BLaER1 treated with 17β-estradiol and CSF1 and Interleukin-3, amounts not matched to agents 10 nM and 100 nM (cell line): ENCODE measurements around the gene C10orf95.

ENCODE experiments used
- H3K27ac ChIP-seq, 11 experiments: shearing (Covaris generic); formaldehyde crosslinking; 2 replicates each; pipeline ENCODE4 v1.8.1; 2022
- H3K27me3 ChIP-seq, 11 experiments: shearing (Covaris generic); formaldehyde crosslinking; 2 replicates each; pipeline ENCODE4 v1.8.1; 2022
- H3K36me3 ChIP-seq, 11 experiments: shearing (Covaris generic); formaldehyde crosslinking; 2 replicates each; pipeline ENCODE4 v1.8.1; 2022
- H3K4me1 ChIP-seq, 10 experiments: shearing (Covaris generic); formaldehyde crosslinking; 2 replicates each; pipeline ENCODE4 v1.8.1; 2022
- H3K4me2 ChIP-seq, 11 experiments: shearing (Covaris generic); formaldehyde crosslinking; 2 replicates each; pipeline ENCODE4 v1.8.1; 2022
- H3K4me3 ChIP-seq, 10 experiments: shearing (Covaris generic); formaldehyde crosslinking; 2 replicates each; pipeline ENCODE4 v1.8.1; 2022
- H3K9ac ChIP-seq, 11 experiments: shearing (Covaris generic); formaldehyde crosslinking; 2 replicates each; pipeline ENCODE4 v1.8.1; 2022
- H3K9me3 ChIP-seq, 11 experiments: shearing (Covaris generic); formaldehyde crosslinking; replicated peaks in 1 of 11; 2 replicates each; pipeline ENCODE4 v1.8.1; 2022
- H4K20me1 ChIP-seq, 11 experiments: shearing (Covaris generic); formaldehyde crosslinking; 2 replicates each; pipeline ENCODE4 v1.8.1; 2022
- Cebpa-rat ChIP-seq, 11 experiments: shearing (Covaris generic); IDR thresholded peaks; 2 replicates each; pipeline ENCODE4 v1.8.1; 2022

C10orf95 gene

DNA sequence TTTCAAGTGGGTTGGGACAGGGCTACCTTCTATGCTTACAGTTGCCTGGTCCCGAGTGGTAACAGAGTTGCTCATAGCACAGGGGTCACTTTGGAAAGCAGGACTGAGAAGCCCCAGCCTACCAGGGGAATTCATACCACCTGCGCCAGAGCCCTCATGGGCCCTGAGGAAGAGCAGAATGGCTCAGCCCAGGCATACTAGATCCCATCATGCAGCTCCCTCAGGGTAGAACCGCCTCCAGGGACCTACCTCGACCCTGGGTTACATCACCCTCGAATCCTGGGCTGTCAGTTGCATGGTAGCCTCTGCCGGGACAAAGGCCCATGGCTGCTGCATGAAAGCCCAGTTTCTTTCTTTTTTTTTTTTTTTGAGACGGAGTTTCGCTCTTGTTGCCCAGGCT lies 21.9 kb downstream of the C10orf95 start:
- H3K4me2 ChIP-seq: no peak overlapping the region; a peak in 1 of 22 replicates
- peaks cover 26 to 53% (median 32%) of the 10 kb centered on the region in 10 experiments for H3K4me1 ChIP-seq
- no peak overlapping the region for H3K27ac ChIP-seq
- H3K9ac ChIP-seq: no peak overlapping the region
- H3K4me3 ChIP-seq: no peak overlapping the region
- no peaks in the 10 kb centered on the region for H3K9me3 ChIP-seq
- peaks cover 0 to 9% (median 0%) of the 10 kb centered on the region in 11 experiments; a peak in 6 of 22 replicates for H3K27me3 ChIP-seq
- TF ChIP-seq Cebpa-rat (IDR thresholded peaks at IDR 0.05): no peak
- peaks cover 5 to 27% (median 19%) of the 10 kb centered on the region in 11 experiments; a peak in 14 of 22 replicates for H4K20me1 ChIP-seq
- H3K36me3 ChIP-seq: peaks cover 6 to 50% (median 18%) of the 10 kb centered on the region in 11 experiments

DNA sequence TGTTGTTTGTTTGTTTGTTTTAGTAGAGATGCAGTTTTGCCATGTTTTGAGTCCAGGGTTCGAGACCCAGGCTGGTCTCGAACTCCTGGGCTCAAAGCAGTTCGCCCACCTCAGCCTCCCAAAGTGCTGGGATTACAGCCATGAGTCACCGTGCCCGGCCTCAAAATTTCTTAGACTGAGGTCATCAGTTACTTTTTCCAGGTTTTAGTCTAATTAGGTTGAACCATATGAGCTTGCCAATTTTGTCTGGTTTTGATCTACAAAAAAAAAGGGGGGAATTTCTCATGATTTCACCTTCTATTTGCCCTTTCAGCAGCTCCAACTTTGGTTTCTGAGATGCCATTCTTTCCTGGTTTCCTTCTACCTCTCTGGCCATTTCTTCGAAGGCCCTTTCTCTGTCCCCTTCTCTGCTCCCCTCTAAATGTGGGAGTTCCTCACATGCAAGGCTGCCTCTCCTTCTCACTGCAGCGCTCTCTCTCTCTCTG lies 24.5 kb downstream of the C10orf95 start:
- Histone ChIP-seq H3K4me3 (no peak overlapping the region), H3K27me3 (no peaks in the 10 kb centered on the region), H3K36me3 (peaks cover 22 to 68% (median 33%) of the 10 kb centered on the region in 11 experiments), H3K9me3 (no peaks in the 10 kb centered on the region), H3K27ac (no peak overlapping the region), H4K20me1 (peaks cover 9 to 48% (median 38%) of the 10 kb centered on the region in 11 experiments; a peak in 17 of 22 replicates), H3K4me1 (peaks cover 24 to 49% (median 30%) of the 10 kb centered on the region in 10 experiments), H3K9ac (no peak overlapping the region), H3K4me2 (peak overlapping the region in 1 of 11 experiments; percentile 4; a peak in 1 of 22 replicates)
- TF ChIP-seq Cebpa-rat (IDR thresholded peaks at IDR 0.05): no peak

DNA sequence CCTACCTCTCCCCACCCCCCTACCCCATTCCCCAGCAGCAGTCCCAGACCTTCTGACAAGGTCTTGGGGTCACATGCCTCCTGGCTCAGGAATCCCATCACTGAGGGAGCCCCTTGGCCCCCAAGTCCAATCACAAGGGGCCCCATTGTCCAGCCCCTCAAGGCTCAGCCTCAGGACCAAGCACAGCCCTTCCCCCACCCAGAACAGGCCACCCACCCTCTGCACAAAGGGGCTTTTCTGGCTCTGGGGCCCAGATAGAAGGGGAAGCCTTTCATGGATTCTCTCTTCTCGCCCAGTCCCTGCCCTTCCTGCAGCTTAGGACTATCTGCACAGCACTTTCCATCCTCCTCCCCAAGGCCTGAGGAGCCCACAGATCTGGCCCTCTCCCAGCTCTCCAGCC lies 25.9 kb downstream of the C10orf95 start:
- peaks cover 9 to 52% (median 38%) of the 10 kb centered on the region in 11 experiments; a peak in 17 of 22 replicates for H4K20me1 ChIP-seq

DNA sequence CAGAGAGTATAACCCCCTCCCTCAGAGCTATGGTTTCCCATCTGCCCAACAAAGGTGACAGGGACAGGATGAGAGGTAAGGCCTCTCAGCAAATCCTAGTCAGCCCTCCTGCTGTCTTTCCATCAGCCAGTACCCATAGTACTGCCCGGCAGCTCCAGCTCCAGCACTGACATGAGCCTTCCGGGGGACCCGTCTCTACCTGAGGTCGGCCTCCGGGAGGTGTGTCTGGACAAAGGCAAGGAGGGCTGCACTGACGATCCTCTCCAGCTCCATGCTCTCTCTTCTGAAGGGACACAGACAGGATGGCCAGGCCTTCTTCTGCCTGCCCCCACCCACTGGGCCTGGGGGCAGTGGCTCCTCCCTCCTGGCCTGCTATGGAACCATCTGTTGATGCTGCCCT lies 26.4 kb downstream of the C10orf95 start:
- peaks cover 22 to 39% (median 27%) of the 10 kb centered on the region in 10 experiments for H3K4me1 ChIP-seq
- peak overlapping the region in 2 of 11 experiments; percentile 11 to 29; a peak in 1 of 22 replicates for H3K9ac ChIP-seq
- no peaks in the 10 kb centered on the region for H3K9me3 ChIP-seq
- H4K20me1 ChIP-seq: peaks cover 9 to 52% (median 38%) of the 10 kb centered on the region in 11 experiments; a peak in 17 of 22 replicates
- H3K36me3 ChIP-seq: peaks cover 22 to 60% (median 33%) of the 10 kb centered on the region in 11 experiments
- no peak for TF ChIP-seq Cebpa-rat (IDR thresholded peaks at IDR 0.05)
- H3K4me3 ChIP-seq: no peak overlapping the region
- no peaks in the 10 kb centered on the region for H3K27me3 ChIP-seq
- no peak overlapping the region for H3K27ac ChIP-seq
- no peak overlapping the region for H3K4me2 ChIP-seq

More for the DNA sequence above, 25.9 kb downstream of the C10orf95 start:
- H3K4me2 ChIP-seq: peak overlapping the region in 1 of 11 experiments; percentile 15; a peak in 1 of 22 replicates
- H3K9me3 ChIP-seq: no peaks in the 10 kb centered on the region
- H3K27ac ChIP-seq: no peak overlapping the region
- no peak overlapping the region; a peak in 1 of 22 replicates for H3K9ac ChIP-seq
- peaks cover 22 to 64% (median 33%) of the 10 kb centered on the region in 11 experiments for H3K36me3 ChIP-seq
- H3K4me1 ChIP-seq: peaks cover 17 to 36% (median 22%) of the 10 kb centered on the region in 10 experiments
- TF ChIP-seq Cebpa-rat (IDR thresholded peaks at IDR 0.05): no peak
- H3K4me3 ChIP-seq: no peak overlapping the region
- no peaks in the 10 kb centered on the region for H3K27me3 ChIP-seq

DNA sequence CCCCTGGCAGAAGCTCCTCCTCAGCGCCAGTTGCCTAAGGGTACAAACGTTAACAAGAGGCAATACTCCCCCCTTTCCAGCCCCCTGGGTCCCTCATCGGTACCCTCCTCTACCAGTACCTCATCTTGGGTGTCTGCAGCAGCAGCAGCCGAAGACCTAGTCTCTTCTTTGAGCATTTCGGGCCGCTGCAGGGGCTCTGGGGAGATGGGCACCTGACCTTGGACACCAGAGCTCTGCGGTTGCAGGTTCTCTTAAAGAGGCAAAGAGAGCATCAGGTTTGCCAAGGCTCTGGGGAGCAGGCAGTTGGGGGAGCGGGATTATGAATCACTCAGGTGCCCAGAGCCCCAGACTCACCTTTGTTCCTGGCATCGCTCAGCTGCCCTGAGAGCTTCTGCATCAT lies 27.2 kb downstream of the C10orf95 start:
- peak overlapping the region in 6 of 11 experiments; percentile 11 to 90 (median 47); a peak in 5 of 22 replicates for H3K9ac ChIP-seq
- no peaks in the 10 kb centered on the region for H3K9me3 ChIP-seq
- peaks cover 19 to 54% (median 32%) of the 10 kb centered on the region in 11 experiments for H3K36me3 ChIP-seq
- no peak overlapping the region for H3K4me3 ChIP-seq
- H3K4me2 ChIP-seq: peak overlapping the region in 3 of 11 experiments; percentile 95 to 99 (median 96); a peak in 3 of 22 replicates
- TF ChIP-seq Cebpa-rat (IDR thresholded peaks at IDR 0.05): no peak
- H3K27me3 ChIP-seq: peaks cover 4 to 7% (median 6%) of the 10 kb centered on the region in 11 experiments
- H3K4me1 ChIP-seq: peaks cover 30 to 46% (median 34%) of the 10 kb centered on the region in 10 experiments
- no peak overlapping the region for H3K27ac ChIP-seq
- H4K20me1 ChIP-seq: peaks cover 9 to 52% (median 38%) of the 10 kb centered on the region in 11 experiments; a peak in 17 of 22 replicates

DNA sequence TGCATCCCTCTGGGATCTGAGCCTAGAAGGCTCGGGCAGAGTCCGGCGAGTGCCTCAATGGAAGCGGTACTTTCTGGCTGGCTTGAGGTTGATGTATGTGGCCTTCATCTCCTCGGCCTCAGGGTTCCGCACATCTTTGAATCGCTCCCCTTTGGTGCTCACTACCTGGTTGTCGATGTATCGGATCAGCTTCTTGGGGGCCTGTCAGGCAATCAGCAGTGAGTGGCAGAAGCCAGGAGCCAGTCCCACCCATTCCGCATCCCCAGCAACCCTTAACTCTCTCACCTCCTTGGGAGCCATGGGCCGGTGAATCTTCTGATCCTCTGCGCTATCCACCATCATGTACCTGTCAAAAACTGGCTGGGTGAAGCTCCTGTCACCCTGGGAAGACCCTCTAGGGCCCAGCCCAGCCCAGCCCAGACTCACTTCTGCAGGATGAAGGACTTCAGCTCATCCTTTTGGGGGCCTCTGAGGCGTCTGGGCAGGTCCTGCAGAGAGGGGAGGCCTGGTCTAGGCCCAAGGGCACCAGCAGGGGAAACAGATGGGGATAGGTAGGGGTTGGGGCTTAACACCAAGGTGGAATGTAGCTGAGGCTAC lies 27.9 kb downstream of the C10orf95 start:
- Histone ChIP-seq H3K4me1 (peaks cover 33 to 49% (median 37%) of the 10 kb centered on the region in 10 experiments), H3K36me3 (peaks cover 18 to 53% (median 31%) of the 10 kb centered on the region in 11 experiments), H3K4me3 (peak overlapping the region in 8 of 10 experiments; percentile 81 to 98 (median 84); a peak in 12 of 20 replicates), H4K20me1 (peaks cover 9 to 52% (median 38%) of the 10 kb centered on the region in 11 experiments; a peak in 17 of 22 replicates), H3K27me3 (peaks cover 10 to 14% (median 12%) of the 10 kb centered on the region in 11 experiments), H3K9me3 (no peaks in the 10 kb centered on the region), H3K9ac (peak overlapping the region; percentile 5 to 91 (median 85); a peak in 19 of 22 replicates), H3K4me2 (peak overlapping the region; percentile 95 to 100 (median 99)), H3K27ac (peak overlapping the region in 2 of 11 experiments; percentile 78 to 81; a peak in 1 of 22 replicates)
- TF ChIP-seq Cebpa-rat (IDR thresholded peaks at IDR 0.05): no peak

DNA sequence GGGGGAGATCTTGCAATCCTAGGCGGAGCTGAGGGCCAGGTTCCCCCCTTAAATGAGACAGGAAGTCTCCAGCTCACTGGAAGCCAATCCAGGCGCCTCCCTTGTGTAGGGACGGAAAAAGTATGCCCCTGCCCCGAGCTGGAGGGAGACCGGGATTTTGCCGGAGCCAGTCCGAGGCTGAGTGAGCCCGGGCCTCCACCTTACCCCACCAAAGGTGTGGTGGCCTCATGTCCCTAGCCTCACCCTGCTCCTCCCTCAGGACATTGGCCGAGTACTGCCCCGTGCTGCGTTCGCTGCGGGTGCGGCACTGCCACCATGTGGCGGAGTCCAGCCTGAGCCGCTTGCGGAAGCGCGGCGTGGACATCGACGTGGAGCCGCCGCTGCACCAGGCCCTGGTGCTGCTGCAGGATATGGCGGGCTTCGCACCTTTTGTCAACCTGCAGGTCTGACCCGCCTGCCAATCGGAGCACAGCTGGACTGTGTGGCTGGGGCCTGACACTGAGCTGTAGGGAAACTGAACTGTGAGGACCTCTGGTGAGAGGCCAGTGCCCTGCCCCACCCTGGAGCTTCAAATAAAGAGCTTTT lies 28.7 kb downstream of the C10orf95 start:
- TF ChIP-seq Cebpa-rat (IDR thresholded peaks at IDR 0.05): no peak
- Histone ChIP-seq H3K27me3 (peaks cover 18 to 22% (median 21%) of the 10 kb centered on the region in 11 experiments), H3K4me1 (peaks cover 33 to 49% (median 37%) of the 10 kb centered on the region in 10 experiments), H4K20me1 (peaks cover 9 to 52% (median 37%) of the 10 kb centered on the region in 11 experiments; a peak in 17 of 22 replicates), H3K4me3 (peak overlapping the region; percentile 81 to 98 (median 88)), H3K27ac (peak overlapping the region; percentile 72 to 86 (median 79)), H3K9ac (peak overlapping the region; percentile 79 to 91 (median 85)), H3K36me3 (peaks cover 18 to 46% (median 31%) of the 10 kb centered on the region in 11 experiments), H3K9me3 (no peaks in the 10 kb centered on the region), H3K4me2 (peak overlapping the region; percentile 95 to 100 (median 99))

DNA sequence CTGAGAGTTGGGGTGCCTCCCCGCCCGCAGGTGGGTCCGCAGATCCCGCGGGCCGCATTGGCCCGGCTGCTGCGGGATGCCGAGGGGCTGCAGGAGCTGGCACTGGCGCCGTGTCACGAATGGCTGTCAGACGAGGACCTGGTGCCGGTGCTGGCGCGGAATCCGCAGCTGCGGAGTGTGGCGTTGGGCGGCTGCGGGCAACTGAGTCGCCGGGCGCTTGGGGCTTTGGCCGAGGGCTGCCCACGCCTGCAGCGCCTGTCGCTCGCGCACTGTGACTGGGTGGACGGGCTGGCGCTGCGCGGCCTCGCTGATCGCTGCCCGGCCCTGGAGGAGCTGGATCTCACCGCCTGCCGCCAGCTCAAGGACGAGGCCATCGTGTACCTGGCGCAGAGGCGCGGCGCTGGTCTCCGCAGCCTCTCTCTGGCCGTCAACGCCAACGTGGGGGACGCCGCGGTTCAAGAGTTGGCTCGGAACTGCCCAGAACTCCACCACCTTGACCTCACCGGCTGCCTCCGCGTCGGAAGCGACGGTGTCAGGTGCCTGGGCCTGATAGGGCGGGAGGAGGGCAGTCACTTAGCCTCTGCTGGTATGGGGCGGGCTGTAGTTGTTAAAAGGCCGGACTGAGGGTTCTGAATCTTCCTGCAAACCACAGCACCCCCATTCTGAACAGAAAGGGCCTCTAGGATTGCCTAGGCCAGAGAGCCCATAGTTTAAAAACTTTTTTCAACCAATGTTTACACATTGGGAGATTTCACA lies 29.4 kb downstream of the C10orf95 start:
- Histone ChIP-seq H3K9ac (peak overlapping the region; percentile 79 to 91 (median 85)), H3K27ac (peak overlapping the region; percentile 72 to 86 (median 79)), H3K36me3 (peaks cover 18 to 39% (median 30%) of the 10 kb centered on the region in 11 experiments), H3K27me3 (peaks cover 24 to 29% (median 28%) of the 10 kb centered on the region in 11 experiments), H3K9me3 (no peaks in the 10 kb centered on the region), H3K4me2 (peak overlapping the region; percentile 95 to 100 (median 99)), H3K4me1 (peaks cover 33 to 51% (median 37%) of the 10 kb centered on the region in 10 experiments), H3K4me3 (peak overlapping the region; percentile 81 to 98 (median 88)), H4K20me1 (peaks cover 9 to 51% (median 30%) of the 10 kb centered on the region in 11 experiments; a peak in 17 of 22 replicates)
- no peak for TF ChIP-seq Cebpa-rat (IDR thresholded peaks at IDR 0.05)
